Memory B cell (primary cell): Measurements from ENCODE around the gene TLR7.

Experiments used
- ATAC-seq: fragments of 150-1000 bp; cut with Tn5 transposase; 2 replicates; pipeline ENCODE4 v1.10.0; 2021; ENCODE audit warnings: low read depth, mild to moderate bottlenecking, moderate library complexity
- DNase-seq, 2 donors: peaks; one replicate each; pipeline ENCODE4 v3.0.0; 2022; ENCODE audit warnings: low spot score in 2 of 2
- H3K27ac Mint-ChIP-seq: one replicate; pipeline ENCODE4 v1.8.0; 2022; ENCODE audit warnings: mild to moderate bottlenecking, moderate library complexity, mixed read lengths
- H3K27me3 Mint-ChIP-seq: one replicate; pipeline ENCODE4 v1.8.0; 2022; ENCODE audit warnings: mixed read lengths
- H3K36me3 Mint-ChIP-seq: one replicate; pipeline ENCODE4 v1.8.0; 2022; ENCODE audit warnings: mild to moderate bottlenecking, mixed read lengths
- H3K4me1 Mint-ChIP-seq: one replicate; pipeline ENCODE4 v1.8.0; 2022; ENCODE audit warnings: mixed read lengths
- H3K4me3 Mint-ChIP-seq: one replicate; pipeline ENCODE4 v1.8.0; 2022; ENCODE audit warnings: mild to moderate bottlenecking, moderate library complexity, mixed read lengths
- H3K9me3 Mint-ChIP-seq: one replicate; pipeline ENCODE4 v1.8.0; 2022; ENCODE audit warnings: mixed read lengths

Gene TLR7

DNA sequence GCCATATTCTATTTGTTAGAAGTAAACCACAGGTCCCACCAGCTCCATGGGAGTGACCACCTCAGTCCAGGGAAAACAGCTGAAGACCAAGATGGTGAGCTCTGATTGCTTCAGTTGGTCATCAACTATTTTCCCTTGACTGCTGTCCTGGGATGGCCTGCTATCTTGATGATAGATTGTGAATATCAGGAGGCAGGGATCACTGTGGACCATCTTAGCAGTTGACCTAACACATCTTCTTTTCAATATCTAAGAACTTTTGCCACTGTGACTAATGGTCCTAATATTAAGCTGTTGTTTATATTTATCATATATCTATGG, 55.7 kb downstream of the TLR7 start:
- no peak for ATAC-seq
- Mint-ChIP-seq H3K27me3 (no peaks in the 10 kb centered on the region), H3K4me3 (no peak overlapping the region), H3K4me1 (no peaks in the 10 kb centered on the region), H3K27ac (no peak overlapping the region), H3K9me3 (no peaks in the 10 kb centered on the region), H3K36me3 (no peaks in the 10 kb centered on the region)
- no peak for DNase-seq

DNA sequence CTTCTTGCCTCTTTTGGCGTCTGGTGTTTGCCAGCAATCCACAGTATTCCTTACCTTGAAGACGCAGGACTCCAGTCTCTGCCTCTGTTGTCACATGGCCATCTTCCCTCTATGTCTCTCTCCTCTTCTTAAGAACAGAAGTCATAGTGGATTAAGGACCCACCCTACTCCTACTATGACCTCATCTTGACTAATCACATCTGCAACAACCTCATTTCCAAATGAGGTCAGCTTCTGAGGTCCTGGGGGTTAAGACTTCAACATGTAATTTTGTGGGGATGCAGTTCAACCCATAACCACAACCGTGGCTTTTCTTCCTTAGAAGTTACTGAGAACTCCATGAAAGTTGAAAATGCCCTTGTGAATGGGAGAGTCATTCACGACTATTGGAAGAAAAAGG, 62.8 kb downstream of the TLR7 start:
- Mint-ChIP-seq H3K4me1 (no peaks in the 10 kb centered on the region), H3K27ac (no peak overlapping the region), H3K4me3 (no peak overlapping the region), H3K9me3 (no peaks in the 10 kb centered on the region), H3K36me3 (no peaks in the 10 kb centered on the region), H3K27me3 (no peaks in the 10 kb centered on the region)
- DNase-seq (no peak), ATAC-seq (no peak)

DNA sequence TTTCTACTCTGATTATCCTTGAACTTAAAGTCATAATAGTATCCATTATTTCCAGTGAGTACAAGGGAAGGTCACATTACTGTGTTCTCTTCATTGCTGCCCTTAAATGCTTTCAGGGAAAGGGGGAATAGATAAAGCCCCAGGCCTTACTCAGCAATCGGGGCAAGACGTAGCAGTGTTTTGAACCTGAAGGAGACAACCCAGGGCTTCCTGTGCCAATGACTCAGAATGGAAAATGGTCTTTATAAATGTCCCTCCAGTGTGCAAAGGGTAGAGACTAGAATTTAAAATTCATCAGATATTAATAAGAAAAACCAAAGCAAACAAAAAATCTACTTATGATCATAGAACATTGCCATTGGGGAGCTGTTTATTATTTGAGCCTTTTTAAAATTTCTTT, 63.3 kb downstream of the TLR7 start:
- Mint-ChIP-seq H3K9me3 (no peaks in the 10 kb centered on the region), H3K4me1 (no peaks in the 10 kb centered on the region), H3K27me3 (no peaks in the 10 kb centered on the region), H3K36me3 (no peaks in the 10 kb centered on the region), H3K27ac (no peak overlapping the region), H3K4me3 (no peak overlapping the region)
- ATAC-seq (no peak), DNase-seq (no peak)

DNA sequence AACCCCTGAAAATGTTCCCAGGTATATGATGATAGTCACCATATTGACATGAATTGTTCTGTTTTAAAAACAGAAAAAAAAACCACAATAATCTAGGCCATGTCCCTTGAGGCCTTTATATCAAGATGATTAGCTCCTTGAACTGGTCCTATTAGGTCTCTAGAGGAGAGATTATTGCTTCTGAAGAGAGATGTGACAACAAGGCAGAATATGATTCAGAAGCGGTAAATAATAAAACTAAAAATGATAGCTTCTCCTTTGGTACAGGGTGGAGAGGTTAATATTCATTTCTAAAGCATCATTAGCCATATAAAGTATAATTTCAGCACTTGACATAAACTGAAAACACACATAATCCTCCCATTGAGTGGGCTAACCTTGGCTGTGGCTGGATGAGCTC, 65.4 kb downstream of the TLR7 start:
- Mint-ChIP-seq H3K27ac (no peak overlapping the region), H3K9me3 (no peaks in the 10 kb centered on the region), H3K4me1 (no peaks in the 10 kb centered on the region), H3K36me3 (no peaks in the 10 kb centered on the region), H3K4me3 (no peak overlapping the region), H3K27me3 (no peaks in the 10 kb centered on the region)
- ATAC-seq, result no peak
- DNase-seq, result no peak

DNA sequence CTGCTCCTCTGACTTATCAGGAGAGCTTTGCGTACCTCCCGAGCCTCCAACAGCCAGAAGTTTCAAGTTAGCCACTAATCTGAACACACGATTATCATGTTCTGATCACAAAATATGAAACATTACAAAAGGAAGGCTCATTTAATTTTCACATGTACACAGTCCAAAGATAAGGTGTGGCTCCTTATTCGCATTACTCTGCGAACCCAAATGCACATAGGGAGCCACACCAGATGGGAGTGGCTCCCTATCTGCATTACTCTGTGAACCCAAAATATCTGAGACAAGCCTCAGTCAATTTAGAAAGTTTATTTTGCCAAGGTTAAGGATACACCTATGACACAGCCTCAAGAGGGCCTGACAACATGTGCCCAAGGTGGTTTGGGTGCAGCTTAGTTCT, 68.0 kb downstream of the TLR7 start:
- Mint-ChIP-seq H3K9me3 (no peaks in the 10 kb centered on the region), H3K27ac (no peak overlapping the region), H3K4me3 (no peak overlapping the region), H3K4me1 (no peaks in the 10 kb centered on the region), H3K27me3 (no peaks in the 10 kb centered on the region), H3K36me3 (no peaks in the 10 kb centered on the region)
- ATAC-seq (no peak), DNase-seq (no peak)

DNA sequence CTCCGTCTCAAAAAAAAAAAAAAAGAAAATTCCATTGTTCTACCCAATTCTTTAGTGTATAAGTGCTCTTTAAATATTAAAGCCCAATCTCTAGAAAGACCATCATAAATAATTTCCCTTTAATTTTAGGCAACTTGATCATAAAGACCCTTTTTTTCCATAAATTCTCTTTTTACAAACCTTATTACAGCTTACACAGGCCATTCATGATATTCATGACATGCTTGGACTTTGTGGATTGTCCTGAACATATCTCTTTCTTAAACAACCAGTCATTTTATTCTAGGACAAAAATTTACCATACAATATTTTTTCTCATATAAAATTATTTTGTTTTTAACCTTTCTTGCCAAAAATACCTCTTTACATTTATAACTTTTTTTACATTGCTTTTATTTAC, 70.1 kb downstream of the TLR7 start:
- Mint-ChIP-seq H3K4me1 (peaks cover 2% of the 10 kb centered on the region), H3K36me3 (no peaks in the 10 kb centered on the region), H3K4me3 (no peak overlapping the region), H3K9me3 (peaks cover 3% of the 10 kb centered on the region), H3K27me3 (no peaks in the 10 kb centered on the region), H3K27ac (no peak overlapping the region)
- DNase-seq (no peak), ATAC-seq (no peak)
